ENCODE results near the gene GPC6.

Gene GPC6

DNA sequence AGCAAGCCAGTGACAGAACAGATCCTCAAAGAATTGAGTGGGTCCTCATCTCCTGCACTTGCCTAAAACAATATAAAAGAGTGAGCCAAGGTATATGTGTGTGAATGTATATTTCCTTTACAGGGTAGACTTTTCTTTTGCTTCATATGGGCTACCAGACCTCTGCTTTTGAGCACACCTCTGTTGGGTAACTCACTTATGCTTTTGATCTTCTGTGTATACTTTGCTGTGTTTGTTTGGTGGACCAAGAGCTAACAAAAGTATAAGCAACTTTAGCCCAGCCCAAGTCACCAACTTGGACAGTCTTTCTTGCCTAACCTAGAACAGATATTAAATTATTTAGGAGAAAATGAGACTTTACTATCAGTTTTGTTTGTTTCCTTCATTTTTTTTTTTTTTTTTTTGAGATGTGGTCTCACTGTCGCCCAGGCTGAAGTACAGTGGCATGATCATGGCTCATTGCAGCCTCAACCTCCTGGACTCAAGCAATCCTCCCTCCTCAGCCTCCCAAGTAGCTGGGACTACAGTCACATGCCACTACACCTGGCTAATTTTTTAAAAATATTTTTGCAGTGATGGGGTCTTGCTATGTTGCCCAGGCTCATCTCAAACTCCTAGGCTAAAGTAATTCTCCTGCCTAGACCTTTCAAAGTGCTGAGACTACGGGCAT, 739.8 kb downstream of the GPC6 start:
- Histone ChIP-seq H3K4me2 (ENCODE audit: low read depth, low read length, poor library complexity, severe bottlenecking) (no peak overlapping the region), H3K36me3 (ENCODE audit: low read length) (no peaks in the 10 kb centered on the region), H3K4me3 (ENCODE audit: insufficient read depth, low read length, poor library complexity, severe bottlenecking) (no peak overlapping the region), H3K9ac (ENCODE audit: low read length) (no peak overlapping the region), H3F3A (ENCODE audit: insufficient read depth) (no peaks in the 10 kb centered on the region), H4K20me1 (ENCODE audit: low read depth, low read length) (no peaks in the 10 kb centered on the region), H2AFZ (ENCODE audit: low read depth, low read length, severe bottlenecking) (no peak overlapping the region), H3K79me2 (ENCODE audit: insufficient read depth, low read length) (no peaks in the 10 kb centered on the region), H3K27ac (ENCODE audit: low read depth, low read length) (no peak overlapping the region), H3K9me3 (ENCODE audit: insufficient read depth, low read length) (no peaks in the 10 kb centered on the region), H3K27me3 (ENCODE audit: low read length) (no peaks in the 10 kb centered on the region), H3K9me2 (replicated peaks; ENCODE audit: insufficient read depth, low read length) (no peaks in the 10 kb centered on the region)
- TF ChIP-seq CTCF (IDR thresholded peaks at IDR 0.05; ENCODE audit: insufficient read depth, low read length, poor library complexity, severe bottlenecking) (no peak), EZH2phosphoT487 (conservative IDR thresholded peaks at IDR 0.05; ENCODE audit: low read length) (no peak)

GRCh38 chr13:93967286-93967685, 740.7 kb downstream of the GPC6 start:
- no peak for TF ChIP-seq CTCF (IDR thresholded peaks at IDR 0.05; ENCODE audit: insufficient read depth, low read length, poor library complexity, severe bottlenecking)
- no peak for TF ChIP-seq EZH2phosphoT487 (conservative IDR thresholded peaks at IDR 0.05; ENCODE audit: low read length)
- Histone ChIP-seq H3K9ac (ENCODE audit: low read length) (no peak overlapping the region), H3K9me2 (replicated peaks; ENCODE audit: insufficient read depth, low read length) (no peaks in the 10 kb centered on the region), H4K20me1 (ENCODE audit: low read depth, low read length) (no peaks in the 10 kb centered on the region), H3F3A (ENCODE audit: insufficient read depth) (no peaks in the 10 kb centered on the region), H3K9me3 (ENCODE audit: insufficient read depth, low read length) (no peaks in the 10 kb centered on the region), H3K4me2 (ENCODE audit: low read depth, low read length, poor library complexity, severe bottlenecking) (no peak overlapping the region), H3K79me2 (ENCODE audit: insufficient read depth, low read length) (no peaks in the 10 kb centered on the region), H3K36me3 (ENCODE audit: low read length) (no peaks in the 10 kb centered on the region), H2AFZ (ENCODE audit: low read depth, low read length, severe bottlenecking) (no peak overlapping the region), H3K4me3 (ENCODE audit: insufficient read depth, low read length, poor library complexity, severe bottlenecking) (no peak overlapping the region), H3K27ac (ENCODE audit: low read depth, low read length) (no peak overlapping the region), H3K27me3 (ENCODE audit: low read length) (no peaks in the 10 kb centered on the region)

DNA sequence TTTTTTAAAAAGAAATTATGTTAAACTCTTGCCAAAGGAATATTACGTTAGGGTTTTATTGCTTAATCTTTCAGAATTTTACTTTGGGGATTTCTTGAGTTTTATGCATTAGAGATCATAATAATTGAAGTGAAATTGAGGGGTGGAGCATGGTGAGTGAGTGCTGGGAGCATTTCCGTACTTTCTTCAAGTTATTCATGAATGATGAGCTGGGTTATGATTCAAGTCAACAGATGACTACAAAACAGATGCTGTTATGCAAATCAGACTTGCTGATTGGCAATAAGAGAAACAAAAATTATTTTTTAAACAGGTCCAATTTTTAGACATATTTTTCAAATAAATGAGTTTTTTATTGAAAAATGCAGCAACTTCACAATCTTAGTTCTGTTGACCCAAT, 748.6 kb downstream of the GPC6 start:
- Histone ChIP-seq H3K9me2 (replicated peaks; ENCODE audit: insufficient read depth, low read length) (no peaks in the 10 kb centered on the region), H3K4me3 (ENCODE audit: insufficient read depth, low read length, poor library complexity, severe bottlenecking) (no peak overlapping the region), H3F3A (ENCODE audit: insufficient read depth) (no peaks in the 10 kb centered on the region), H4K20me1 (ENCODE audit: low read depth, low read length) (no peaks in the 10 kb centered on the region), H3K79me2 (ENCODE audit: insufficient read depth, low read length) (no peaks in the 10 kb centered on the region), H2AFZ (ENCODE audit: low read depth, low read length, severe bottlenecking) (no peak overlapping the region), H3K9me3 (ENCODE audit: insufficient read depth, low read length) (no peaks in the 10 kb centered on the region), H3K9ac (ENCODE audit: low read length) (no peak overlapping the region), H3K27ac (ENCODE audit: low read depth, low read length) (no peak overlapping the region), H3K36me3 (ENCODE audit: low read length) (no peaks in the 10 kb centered on the region), H3K27me3 (ENCODE audit: low read length) (no peaks in the 10 kb centered on the region), H3K4me2 (ENCODE audit: low read depth, low read length, poor library complexity, severe bottlenecking) (no peak overlapping the region)
- TF ChIP-seq EZH2phosphoT487 (conservative IDR thresholded peaks at IDR 0.05; ENCODE audit: low read length) (no peak), CTCF (IDR thresholded peaks at IDR 0.05; ENCODE audit: insufficient read depth, low read length, poor library complexity, severe bottlenecking) (no peak)
